B cell (primary cell): ENCODE measurements around the gene WWP2. TPM values are rescaled to one million over a fixed set of nuclear protein-coding genes. Genes with fewer than 3 reads are reported as not detected.

ENCODE experiments used
- ATAC-seq: fragments of 200-7000 bp; cut with Tn5 transposase; one replicate; pipeline ENCODE4 v1.10.0; 2021; ENCODE audit warnings: low read depth, mild to moderate bottlenecking, moderate number of reproducible peaks, moderate library complexity
- CTCF ChIA-PET: fragments of 350-600 bp; sonication (Branson Sonifier 250); formaldehyde crosslinking; loops from one replicate; lab custom pipeline; 2021; ENCODE audit warnings: antibody characterized with exemption, inconsistent platforms; lab: Charles Lee
- POLR2A ChIA-PET: fragments of 350-600 bp; sonication (Branson Sonifier 250); formaldehyde crosslinking; loops from one replicate; lab custom pipeline; 2021; ENCODE audit warnings: antibody characterized with exemption; lab: Charles Lee
- DNase-seq: peaks from one replicate; pipeline ENCODE4 v3.0.0; 2013
- H2AFZ ChIP-seq: 2 replicates; pipeline ENCODE4 v1.6.1; 2012; ENCODE audit warnings: mild to moderate bottlenecking, low read depth, low read length; ENCODE audit not compliant: insufficient read depth, poor library complexity, severe bottlenecking
- H3K27ac ChIP-seq, 2 donors: 1 replicate in 1 of 2; 2 replicates in 1 of 2; pipeline ENCODE4 v1.5.1; 2012 to 2013; ENCODE audit warnings: low read length in 2 of 2, mild to moderate bottlenecking in 2 of 2, moderate library complexity in 1 of 2
- H3K27me3 ChIP-seq, 4 experiments: fragments of 200-600 bp in 1 of 4; sonication (generic) in 1 of 4; replicated peaks in 1 of 4; 1 replicate in 2 of 4; 2 replicates in 2 of 4; pipeline versions ENCODE4 v1.6.1 to v1.7.0; 2013 to 2016; ENCODE audit warnings: low read length in 3 of 4, mild to moderate bottlenecking in 2 of 4, mixed read lengths in 1 of 4, moderate library complexity in 1 of 4; ENCODE audit not compliant: insufficient read depth in 4 of 4, control insufficient read depth in 3 of 4; ENCODE audit errors: control extremely low read depth in 1 of 4
- H3K36me3 ChIP-seq, 2 experiments: replicated peaks in 1 of 2; 1 replicate in 1 of 2; 2 replicates in 1 of 2; pipeline versions ENCODE4 v1.6.1 to v1.7.1; 2013; ENCODE audit warnings: low read length in 1 of 2; ENCODE audit not compliant: insufficient read depth in 2 of 2, control insufficient read depth in 1 of 2; ENCODE audit errors: control extremely low read depth in 1 of 2, extremely low read depth in 1 of 2
- H3K4me1 ChIP-seq, 2 donors: fragments of 200-600 bp in 1 of 2; sonication (generic) in 1 of 2; 1 replicate in 1 of 2; 2 replicates in 1 of 2; pipeline versions ENCODE4 v1.5.1 to v1.6.1; 2013 to 2017; ENCODE audit warnings: low read length in 2 of 2; ENCODE audit not compliant: control insufficient read depth in 2 of 2, insufficient read depth in 2 of 2
- H3K4me2 ChIP-seq: replicated peaks from 2 replicates; pipeline ENCODE3; 2012; ENCODE audit warnings: mild to moderate bottlenecking, low read depth, low read length; ENCODE audit not compliant: poor library complexity, severe bottlenecking
- H3K4me3 ChIP-seq, 5 experiments: fragments of 200-600 bp in 1 of 5; sonication (generic) in 1 of 5; 1 replicate in 3 of 5; 2 replicates in 2 of 5; pipeline versions ENCODE4 v1.5.1 to v1.7.0; 2011 to 2016; ENCODE audit warnings: low read length in 4 of 5, mild to moderate bottlenecking in 4 of 5, low read depth in 2 of 5, control low read depth in 1 of 5, moderate library complexity in 1 of 5; ENCODE audit not compliant: insufficient read depth in 1 of 5; ENCODE audit errors: control extremely low read depth in 1 of 5, extremely low read depth in 1 of 5
- H3K79me2 ChIP-seq: fragments of 200-600 bp; sonication (generic); one replicate; pipeline ENCODE4 v1.6.0; 2016; ENCODE audit warnings: low read length; ENCODE audit not compliant: control insufficient read depth, insufficient read depth
- H3K9ac ChIP-seq: fragments of 200-600 bp; sonication (generic); 2 replicates; pipeline ENCODE4 v1.6.1; 2017; ENCODE audit warnings: mild to moderate bottlenecking, low read length, moderate library complexity
- H3K9me3 ChIP-seq, 3 donors: one replicate each; pipeline versions ENCODE4 v1.6.1 to v1.7.1; 2013; ENCODE audit warnings: low read length in 2 of 3; ENCODE audit not compliant: control insufficient read depth in 2 of 3, insufficient read depth in 1 of 3; ENCODE audit errors: control extremely low read depth in 1 of 3
- H4K20me1 ChIP-seq: 2 replicates; pipeline ENCODE4 v1.6.0; 2012; ENCODE audit warnings: mild to moderate bottlenecking, low read length; ENCODE audit not compliant: insufficient read depth, control insufficient read depth, poor library complexity, severe bottlenecking
- H3K27ac Mint-ChIP-seq: one replicate; pipeline ENCODE4 v1.8.0; 2021; ENCODE audit warnings: mixed read lengths
- H3K27me3 Mint-ChIP-seq: one replicate; pipeline ENCODE4 v1.8.0; 2021; ENCODE audit warnings: mixed read lengths
- H3K4me1 Mint-ChIP-seq: one replicate; pipeline ENCODE4 v1.8.0; 2021; ENCODE audit warnings: mixed read lengths
- H3K4me3 Mint-ChIP-seq: one replicate; pipeline ENCODE4 v1.8.0; 2021; ENCODE audit warnings: mixed read lengths
- H3K9me3 Mint-ChIP-seq: one replicate; pipeline ENCODE4 v1.8.0; 2022; ENCODE audit warnings: mixed read lengths; ENCODE audit not compliant: insufficient read depth
- CTCF ChIP-seq: fragments of 200-600 bp; IDR thresholded peaks from one replicate; pipeline ENCODE4 v1.8.0; 2022; ENCODE audit warnings: antibody characterized with exemption, mild to moderate bottlenecking
- EZH2 ChIP-seq: IDR thresholded peaks from 2 replicates; pipeline ENCODE4 v1.6.1; 2012; ENCODE audit warnings: borderline replicate concordance, low read depth, mild to moderate bottlenecking, moderate library complexity, low read length; ENCODE audit not compliant: insufficient read depth, poor library complexity, severe bottlenecking
- WGBS: methylation state at CpG from one replicate; pipeline ENCODE4 v1.1.5; 2013; ENCODE audit warnings: missing lambda C conversion rate; ENCODE audit not compliant: insufficient coverage; 5-methylcytosine and 5-hydroxymethylcytosine counted together
- intact Hi-C: fragments of 100-400 bp; cut with micrococcal nuclease; formaldehyde crosslinking; loops from one replicate; pipeline ENCODE4 v1.10.0; 2022
- polyA plus RNA-seq: library from polyadenylated mRNA; depleted of rRNA; stranded (reverse); fragments of >200 nt; gene quantifications from 2 replicates; pipeline ENCODE4 v1.2.3, GENCODE V29; 2012
- total RNA-seq, 2 donors: library from RNA; stranded (reverse); fragments of 120-200 nt in 1 of 2; gene quantifications; 1 replicate in 1 of 2; 2 replicates in 1 of 2; pipeline versions ENCODE4 v1.2.3 to v1.2.4, GENCODE V29; 2013 to 2022

WWP2 gene
- total and polyA plus RNA-seq, 2 donors (not counting 1 experiment from before 2014, with no cell fraction given) = 33.4 to 105 TPM

DNA sequence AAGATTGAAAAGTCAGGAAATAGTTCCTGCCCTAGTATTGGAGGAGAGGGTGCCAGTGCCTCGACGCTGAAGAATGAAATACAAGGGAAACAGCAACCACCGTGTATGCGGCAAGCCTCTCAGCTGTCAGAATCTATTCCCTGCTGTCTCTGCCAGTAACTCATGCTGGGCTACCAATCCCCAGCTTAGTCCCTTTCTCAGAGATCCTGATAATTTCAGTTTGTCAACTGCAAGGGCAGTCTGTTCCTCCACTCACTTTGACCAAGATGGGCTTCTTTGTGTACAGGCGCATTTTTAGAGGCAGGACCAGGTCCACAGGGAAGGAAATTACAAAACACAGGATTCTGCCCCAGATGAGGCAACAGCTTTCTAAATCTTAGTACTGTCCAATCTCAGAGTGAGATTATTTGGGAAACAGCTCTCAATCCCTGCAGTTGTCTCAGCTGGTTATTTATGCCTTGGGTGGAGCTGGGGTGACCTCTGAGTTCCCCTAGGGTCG, 37.1 kb upstream of the WWP2 start:
- no peak for ATAC-seq
- no peak overlapping the region for H3K9ac ChIP-seq
- no peaks in the 10 kb centered on the region for H3K9me3 Mint-ChIP-seq

More for the DNA sequence above, 37.1 kb upstream of the WWP2 start:
- DNase-seq = no peak
- Histone ChIP-seq H3K4me3 (no peak overlapping the region), H3K9me3 (no peaks in the 10 kb centered on the region), H3K4me1 (peaks cover 11 to 15% of the 10 kb centered on the region in 2 donors), H3K27ac (no peak overlapping the region), H2AFZ (no peak overlapping the region), H4K20me1 (no peaks in the 10 kb centered on the region), H3K4me2 (no peak overlapping the region), H3K36me3 (no peaks in the 10 kb centered on the region), H3K27me3 (no peaks in the 10 kb centered on the region), H3K79me2 (no peaks in the 10 kb centered on the region)
- intact Hi-C loops = no loop called here
- WGBS = 95% methylated on average over 6 of the region's 6 CpGs
- Mint-ChIP-seq H3K4me3 (peak overlapping the region; percentile 99), H3K4me1 (peaks cover 17% of the 10 kb centered on the region), H3K27ac (peak overlapping the region; percentile 26), H3K27me3 (no peaks in the 10 kb centered on the region)
- POLR2A ChIA-PET = interaction anchor here (1.6 kb wide), 1 partner anchor 30 kb away, joined by 3 read pairs; the partner anchor contains the start of gene NOB1
- TF ChIP-seq CTCF (no peak), EZH2 (no peak)
- CTCF ChIA-PET = interaction anchor here (0.8 to 2.2 kb wide), 3 partner anchors 9 to 29 kb away, joined by 3 to 10 read pairs (median 9); partner anchors contain the start of gene NOB1
